ENCODE data around the gene FRMD3.

Gene FRMD3

DNA sequence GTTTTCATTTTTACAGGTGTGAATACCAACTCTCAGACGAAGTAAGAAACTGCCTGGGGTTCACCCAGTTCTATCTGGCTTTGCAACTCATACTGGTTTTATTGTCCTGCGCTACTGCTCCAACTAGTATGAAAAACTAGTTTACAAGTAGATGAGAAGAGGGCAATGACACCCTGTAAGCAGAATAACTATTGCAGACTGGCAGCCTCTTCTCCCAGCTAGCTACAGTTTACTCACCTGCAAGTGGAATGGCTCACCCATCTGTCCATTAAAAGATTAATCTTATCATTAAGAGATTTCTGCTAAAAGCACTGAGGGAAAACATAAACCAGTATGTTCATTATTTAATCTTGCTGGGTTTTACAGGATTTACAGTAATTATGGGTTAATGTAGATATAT, 113.4 kb downstream of the FRMD3 start:
- TF ChIP-seq, protein P1, sequence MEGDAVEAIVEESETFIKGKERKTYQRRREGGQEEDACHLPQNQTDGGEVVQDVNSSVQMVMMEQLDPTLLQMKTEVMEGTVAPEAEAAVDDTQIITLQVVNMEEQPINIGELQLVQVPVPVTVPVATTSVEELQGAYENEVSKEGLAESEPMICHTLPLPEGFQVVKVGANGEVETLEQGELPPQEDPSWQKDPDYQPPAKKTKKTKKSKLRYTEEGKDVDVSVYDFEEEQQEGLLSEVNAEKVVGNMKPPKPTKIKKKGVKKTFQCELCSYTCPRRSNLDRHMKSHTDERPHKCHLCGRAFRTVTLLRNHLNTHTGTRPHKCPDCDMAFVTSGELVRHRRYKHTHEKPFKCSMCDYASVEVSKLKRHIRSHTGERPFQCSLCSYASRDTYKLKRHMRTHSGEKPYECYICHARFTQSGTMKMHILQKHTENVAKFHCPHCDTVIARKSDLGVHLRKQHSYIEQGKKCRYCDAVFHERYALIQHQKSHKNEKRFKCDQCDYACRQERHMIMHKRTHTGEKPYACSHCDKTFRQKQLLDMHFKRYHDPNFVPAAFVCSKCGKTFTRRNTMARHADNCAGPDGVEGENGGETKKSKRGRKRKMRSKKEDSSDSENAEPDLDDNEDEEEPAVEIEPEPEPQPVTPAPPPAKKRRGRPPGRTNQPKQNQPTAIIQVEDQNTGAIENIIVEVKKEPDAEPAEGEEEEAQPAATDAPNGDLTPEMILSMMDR (IDR thresholded peaks at IDR 0.05; ENCODE audit: borderline replicate concordance, control extremely low read depth, extremely low read depth, insufficient read depth, missing control alignments), result no peak
- in situ Hi-C loops (cut with MboI; ENCODE audit: low sequenced_read_pairs, unreplicated experiment), result no loop called here
- DNase-seq (ENCODE audit: low spot score), result no peak

DNA sequence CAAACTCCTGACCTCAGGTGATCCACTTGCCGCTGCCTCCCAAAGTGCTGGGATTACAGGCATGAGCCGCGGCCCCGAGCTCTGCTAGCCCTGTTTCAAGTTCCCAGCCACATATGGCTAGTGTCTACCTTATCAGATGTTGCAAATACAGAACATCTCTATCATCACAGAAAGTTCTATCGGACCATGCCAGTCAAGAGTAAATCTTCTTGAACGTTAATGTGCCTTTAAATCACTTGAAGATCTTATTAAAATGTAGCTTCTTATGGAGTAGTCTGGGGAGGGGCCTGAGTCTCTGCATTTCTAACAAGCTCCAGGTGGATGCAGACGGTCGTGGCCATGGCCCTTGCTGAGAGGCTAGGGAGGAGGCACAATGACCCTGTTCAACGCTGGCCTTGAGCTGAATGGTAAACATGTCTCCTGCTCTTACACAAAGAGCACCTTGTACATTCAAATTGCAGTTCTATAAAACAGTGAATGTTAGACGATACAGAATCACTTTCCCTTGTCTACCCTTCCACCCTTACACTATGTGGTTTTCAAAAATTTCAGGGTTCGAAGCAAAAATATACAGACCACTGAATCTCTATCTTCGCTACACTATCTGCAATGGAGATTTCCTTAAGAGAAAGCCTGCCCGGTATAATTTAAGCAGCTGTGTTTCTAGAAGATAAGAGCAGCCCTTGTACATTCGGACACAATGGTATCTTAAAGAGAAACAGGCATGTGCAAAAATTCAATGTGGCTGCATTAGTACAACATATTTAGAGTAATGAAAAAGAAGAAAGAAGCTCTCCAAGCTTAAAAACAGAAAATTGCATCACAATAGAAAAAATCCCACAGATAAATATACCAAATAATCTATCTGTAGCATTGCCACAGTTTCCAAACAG, 114.1 kb downstream of the FRMD3 start:
- no peak for DNase-seq (ENCODE audit: low spot score)
- TF ChIP-seq, protein P1 (IDR thresholded peaks at IDR 0.05; ENCODE audit: borderline replicate concordance, control extremely low read depth, extremely low read depth, insufficient read depth, missing control alignments), result no peak
- in situ Hi-C loops (cut with MboI; ENCODE audit: low sequenced_read_pairs, unreplicated experiment), result no loop called here

DNA sequence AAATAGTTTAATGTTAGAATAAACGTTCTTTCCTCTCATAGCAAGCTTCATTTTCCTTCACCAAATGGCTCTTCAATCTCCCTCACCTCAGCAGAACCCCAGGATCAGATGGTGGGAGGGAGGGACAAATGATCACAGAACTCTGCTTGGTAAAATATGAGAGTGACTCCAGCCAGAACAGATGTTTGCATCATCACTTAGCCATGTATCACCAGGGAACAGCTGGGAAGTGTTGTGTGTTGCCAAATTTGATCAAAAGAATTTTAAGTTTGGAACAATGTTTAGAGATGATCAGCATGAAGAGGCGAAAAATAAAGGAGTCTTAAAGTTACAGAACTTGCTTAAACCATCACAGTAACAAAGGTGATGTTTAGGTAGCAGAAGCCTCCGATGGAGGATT, 115.7 kb downstream of the FRMD3 start:
- DNase-seq (ENCODE audit: low spot score), result no peak
- TF ChIP-seq, protein P1 (IDR thresholded peaks at IDR 0.05; ENCODE audit: borderline replicate concordance, control extremely low read depth, extremely low read depth, insufficient read depth, missing control alignments), result no peak
- in situ Hi-C loops (cut with MboI; ENCODE audit: low sequenced_read_pairs, unreplicated experiment), result no loop called here

- TF ChIP-seq, protein P1 (IDR thresholded peaks at IDR 0.05; ENCODE audit: borderline replicate concordance, control extremely low read depth, extremely low read depth, insufficient read depth, missing control alignments), result no peak
- in situ Hi-C loops (cut with MboI; ENCODE audit: low sequenced_read_pairs, unreplicated experiment), result no loop called here
- DNase-seq (ENCODE audit: low spot score), result no peak
Observed at GRCh38 chr9:83420486-83420885, 117.7 kb downstream of the FRMD3 start.

- TF ChIP-seq, protein P1 (IDR thresholded peaks at IDR 0.05; ENCODE audit: borderline replicate concordance, control extremely low read depth, extremely low read depth, insufficient read depth, missing control alignments), result no peak
- no peak for DNase-seq (ENCODE audit: low spot score)
- in situ Hi-C loops (cut with MboI; ENCODE audit: low sequenced_read_pairs, unreplicated experiment), result no loop called here
Observed at GRCh38 chr9:83419961-83420360, 118.2 kb downstream of the FRMD3 start.

GRCh38 chr9:83418283-83418682, 119.9 kb downstream of the FRMD3 start:
- in situ Hi-C loops (cut with MboI; ENCODE audit: low sequenced_read_pairs, unreplicated experiment), result no loop called here
- TF ChIP-seq, protein P1 (IDR thresholded peaks at IDR 0.05; ENCODE audit: borderline replicate concordance, control extremely low read depth, extremely low read depth, insufficient read depth, missing control alignments), result no peak
- no peak for DNase-seq (ENCODE audit: low spot score)
